CD4-positive, alpha-beta T cell (primary cell): ENCODE results near the gene MYO1D. TPM values are rescaled to one million over a fixed set of nuclear protein-coding genes. Genes with fewer than 3 reads are reported as not detected.

Experiments
- ATAC-seq: fragments of 200-7000 bp; cut with Tn5 transposase; one replicate; pipeline ENCODE4 v1.10.0; 2022; ENCODE audit warnings: mild to moderate bottlenecking; ENCODE audit not compliant: poor library complexity
- CTCF ChIA-PET: fragments of 350-600 bp; sonication (Branson Sonifier 250); formaldehyde crosslinking; loops from one replicate; lab custom pipeline; 2021; ENCODE audit warnings: antibody characterized with exemption, inconsistent platforms; lab: Charles Lee
- POLR2A ChIA-PET: fragments of 350-600 bp; sonication (Branson Sonifier 250); formaldehyde crosslinking; loops from one replicate; lab custom pipeline; 2021; ENCODE audit warnings: antibody characterized with exemption, inconsistent platforms; lab: Charles Lee
- DNase-seq, 14 experiments: peaks; one replicate each; pipeline ENCODE4 v3.0.0-alpha.2; 2013 to 2020; ENCODE audit warnings: mixed read lengths in 2 of 14
- H3K27ac ChIP-seq, 2 donors: one replicate each; pipeline versions ENCODE4 v1.5.1 to v1.7.0; 2013; ENCODE audit warnings: low read length in 2 of 2, low read depth in 1 of 2, mild to moderate bottlenecking in 1 of 2
- H3K27me3 ChIP-seq, 2 experiments: 1 replicate in 1 of 2; 2 replicates in 1 of 2; pipeline versions ENCODE4 v1.6.1 to v1.7.0; 2013; ENCODE audit warnings: low read length in 2 of 2, control low read depth in 1 of 2, mild to moderate bottlenecking in 1 of 2, moderate library complexity in 1 of 2; ENCODE audit not compliant: insufficient read depth in 2 of 2, control insufficient read depth in 1 of 2
- H3K36me3 ChIP-seq: one replicate; pipeline ENCODE4 v1.6.1; 2013; ENCODE audit warnings: low read length, control low read depth; ENCODE audit not compliant: insufficient read depth
- H3K4me1 ChIP-seq: one replicate; pipeline ENCODE4 v1.6.1; 2013; ENCODE audit warnings: low read length, control low read depth; ENCODE audit not compliant: insufficient read depth
- H3K4me3 ChIP-seq: one replicate; pipeline ENCODE4 v1.5.1; 2013; ENCODE audit warnings: mild to moderate bottlenecking, low read length, moderate library complexity
- H3K9me3 ChIP-seq, 2 experiments: 1 replicate in 1 of 2; 2 replicates in 1 of 2; pipeline versions ENCODE4 v1.6.1 to v1.7.0; 2013; ENCODE audit warnings: low read length in 2 of 2, mild to moderate bottlenecking in 2 of 2, control low read depth in 1 of 2, moderate library complexity in 1 of 2; ENCODE audit not compliant: control insufficient read depth in 1 of 2, insufficient read depth in 1 of 2
- H3K27ac Mint-ChIP-seq: one replicate; pipeline ENCODE4 v1.8.0; 2020; ENCODE audit warnings: mixed read lengths
- H3K27me3 Mint-ChIP-seq: one replicate; pipeline ENCODE4 v1.8.0; 2021; ENCODE audit warnings: mixed read lengths
- H3K36me3 Mint-ChIP-seq: one replicate; pipeline ENCODE4 v1.8.0; 2021; ENCODE audit warnings: low read depth, mixed read lengths
- H3K4me1 Mint-ChIP-seq: one replicate; pipeline ENCODE4 v1.8.0; 2021; ENCODE audit warnings: low read depth, mixed read lengths
- H3K4me3 Mint-ChIP-seq: one replicate; pipeline ENCODE4 v1.8.0; 2020; ENCODE audit warnings: mild to moderate bottlenecking, mixed read lengths
- H3K9me3 Mint-ChIP-seq: one replicate; pipeline ENCODE4 v1.8.0; 2020; ENCODE audit warnings: mixed read lengths
- intact Hi-C, 2 experiments: fragments of 100-400 bp; cut with DNase I in 1 of 2; cut with micrococcal nuclease in 1 of 2; formaldehyde crosslinking; loops; one replicate each; pipeline versions ENCODE4 v1.15.1 to v1.9.0; 2023 to 2025; cut with DNase I, micrococcal nuclease
- total RNA-seq, 174 experiments: library from RNA in 2 of 174; stranded (reverse) in 2 of 174; gene quantifications; one replicate each; pipeline ENCODE4 v1.2.3 and lab custom pipeline; 2021 to 2026
- TF ChIP-seq, protein P1 (sequence below): fragments of 200-600 bp; IDR thresholded peaks from one replicate; pipeline ENCODE4 v1.8.0; 2022; ENCODE audit warnings: antibody characterized with exemption, mild to moderate bottlenecking

MYO1D gene
- total RNA-seq, 2 experiments from 2014 or later = 5.8 to 6.4 TPM

DNA sequence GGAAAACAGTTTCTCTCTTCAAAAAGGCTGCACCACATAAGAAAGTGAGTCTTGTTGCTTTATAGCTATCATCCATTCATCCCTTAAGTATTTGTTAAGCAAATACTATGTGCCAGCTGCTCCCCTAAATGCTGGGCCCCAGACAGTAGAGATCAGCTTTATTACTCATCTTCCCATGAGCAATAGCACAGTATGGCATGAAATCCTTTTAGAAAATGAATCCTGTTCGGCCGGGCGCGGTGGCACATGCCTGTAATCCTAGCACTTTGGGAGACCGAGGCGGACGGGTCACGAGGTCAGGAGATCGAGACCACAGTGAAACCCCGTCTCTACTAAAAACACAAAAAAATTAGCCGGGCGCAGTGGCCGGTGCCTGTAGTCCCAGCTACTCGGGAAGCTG is 99.5 kb downstream of the MYO1D start:
- CTCF ChIA-PET = interaction anchor here (0.6 to 1.4 kb wide), 2 partner anchors 99 to 128 kb away, joined by 3 read pairs; partner anchors contain the start of gene MYO1D
- intact Hi-C loops = no loop called here
- POLR2A ChIA-PET = no interaction called here

DNA sequence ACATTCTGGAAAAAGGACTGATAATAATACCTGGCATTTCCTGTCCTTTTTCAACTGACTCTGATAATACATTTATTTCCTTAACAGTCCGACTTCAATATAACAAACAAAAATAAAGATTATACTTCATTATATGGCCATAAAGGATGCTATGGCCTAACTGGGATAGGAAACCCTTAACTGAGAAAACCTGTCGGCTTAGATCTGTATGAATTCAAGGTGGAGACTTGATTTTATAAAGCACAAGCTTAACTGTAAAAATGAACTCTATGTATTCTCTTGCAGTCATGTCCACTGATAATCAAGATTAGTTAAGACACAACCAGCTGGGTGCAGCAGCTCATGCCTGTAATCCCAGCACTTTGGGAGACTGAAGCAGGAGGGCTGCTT is 102.2 kb downstream of the MYO1D start:
- no peak for ATAC-seq
- POLR2A ChIA-PET = no interaction called here
- CTCF ChIA-PET = no interaction called here

More for the DNA sequence above, 99.5 kb downstream of the MYO1D start:
- no peaks in the 10 kb centered on the region for H3K4me1 Mint-ChIP-seq
- H3K27me3 ChIP-seq = no peaks in the 10 kb centered on the region
- H3K27ac ChIP-seq = no peak overlapping the region
- H3K27me3 Mint-ChIP-seq = no peaks in the 10 kb centered on the region
- no peak overlapping the region for H3K4me3 Mint-ChIP-seq
- TF ChIP-seq, protein P1, sequence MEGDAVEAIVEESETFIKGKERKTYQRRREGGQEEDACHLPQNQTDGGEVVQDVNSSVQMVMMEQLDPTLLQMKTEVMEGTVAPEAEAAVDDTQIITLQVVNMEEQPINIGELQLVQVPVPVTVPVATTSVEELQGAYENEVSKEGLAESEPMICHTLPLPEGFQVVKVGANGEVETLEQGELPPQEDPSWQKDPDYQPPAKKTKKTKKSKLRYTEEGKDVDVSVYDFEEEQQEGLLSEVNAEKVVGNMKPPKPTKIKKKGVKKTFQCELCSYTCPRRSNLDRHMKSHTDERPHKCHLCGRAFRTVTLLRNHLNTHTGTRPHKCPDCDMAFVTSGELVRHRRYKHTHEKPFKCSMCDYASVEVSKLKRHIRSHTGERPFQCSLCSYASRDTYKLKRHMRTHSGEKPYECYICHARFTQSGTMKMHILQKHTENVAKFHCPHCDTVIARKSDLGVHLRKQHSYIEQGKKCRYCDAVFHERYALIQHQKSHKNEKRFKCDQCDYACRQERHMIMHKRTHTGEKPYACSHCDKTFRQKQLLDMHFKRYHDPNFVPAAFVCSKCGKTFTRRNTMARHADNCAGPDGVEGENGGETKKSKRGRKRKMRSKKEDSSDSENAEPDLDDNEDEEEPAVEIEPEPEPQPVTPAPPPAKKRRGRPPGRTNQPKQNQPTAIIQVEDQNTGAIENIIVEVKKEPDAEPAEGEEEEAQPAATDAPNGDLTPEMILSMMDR = no peak
- no peak overlapping the region for H3K27ac Mint-ChIP-seq
- no peaks in the 10 kb centered on the region for H3K4me1 ChIP-seq
- no peaks in the 10 kb centered on the region for H3K36me3 Mint-ChIP-seq
- no peak overlapping the region for H3K4me3 ChIP-seq
- DNase-seq = no peak
- no peaks in the 10 kb centered on the region for H3K36me3 ChIP-seq
- ATAC-seq = no peak
- no peaks in the 10 kb centered on the region for H3K9me3 Mint-ChIP-seq
- no peaks in the 10 kb centered on the region for H3K9me3 ChIP-seq

DNA sequence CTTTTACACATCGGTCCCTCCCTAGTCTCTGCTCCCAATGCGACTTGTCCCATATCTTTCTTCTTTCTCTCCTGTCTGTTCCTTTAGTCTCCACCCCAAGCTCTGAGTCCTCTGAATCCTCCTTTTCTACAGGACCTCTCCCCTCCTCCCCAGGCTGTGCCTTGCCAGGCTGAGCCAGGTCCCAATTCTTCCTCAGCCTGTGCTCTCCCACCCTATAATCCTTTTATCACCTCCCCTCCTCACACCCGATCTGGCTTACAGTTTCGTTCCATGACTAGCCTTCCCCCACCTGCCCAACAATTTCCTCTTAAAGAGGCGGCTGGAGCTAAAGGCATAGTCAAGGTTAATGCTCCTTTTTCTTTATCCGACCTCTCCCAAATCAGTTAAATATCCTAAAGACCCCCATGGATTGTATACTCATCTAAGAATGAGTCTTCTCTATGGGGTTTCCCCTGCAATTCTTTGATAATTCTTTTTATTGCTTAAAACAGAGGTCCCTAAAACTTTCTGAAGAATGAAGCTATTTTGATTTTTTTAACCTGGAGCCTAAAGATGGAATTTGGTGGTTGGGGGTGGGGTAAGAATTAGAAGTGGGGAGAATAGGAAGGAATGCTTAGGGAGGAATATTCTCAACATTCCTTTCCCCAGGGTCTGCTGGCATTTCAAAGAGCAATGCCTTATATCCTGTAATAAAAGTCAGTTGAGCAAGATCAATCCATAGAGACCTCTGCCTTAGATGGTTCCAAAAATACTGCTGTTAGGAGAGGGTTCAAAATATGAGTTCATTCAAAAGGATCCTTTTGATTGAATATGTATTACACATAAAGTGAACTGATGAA is 102.8 kb downstream of the MYO1D start:
- Mint-ChIP-seq H3K9me3 (no peaks in the 10 kb centered on the region), H3K36me3 (no peaks in the 10 kb centered on the region), H3K4me1 (no peaks in the 10 kb centered on the region), H3K27ac (no peak overlapping the region), H3K27me3 (no peaks in the 10 kb centered on the region), H3K4me3 (no peak overlapping the region)
- no peaks in the 10 kb centered on the region for H3K9me3 ChIP-seq
- TF ChIP-seq, protein P1 = no peak
- intact Hi-C loops = no loop called here
- ATAC-seq = no peak
- POLR2A ChIA-PET = no interaction called here
- H3K4me3 ChIP-seq = no peak overlapping the region
- H3K4me1 ChIP-seq = no peaks in the 10 kb centered on the region
- no peak overlapping the region for H3K27ac ChIP-seq
- CTCF ChIA-PET = no interaction called here
- no peaks in the 10 kb centered on the region for H3K36me3 ChIP-seq
- no peak for DNase-seq
- H3K27me3 ChIP-seq = no peaks in the 10 kb centered on the region

More for the DNA sequence above, 102.2 kb downstream of the MYO1D start:
- no peaks in the 10 kb centered on the region for H3K9me3 ChIP-seq
- no peaks in the 10 kb centered on the region for H3K27me3 ChIP-seq
- Mint-ChIP-seq H3K27me3 (no peaks in the 10 kb centered on the region), H3K4me3 (no peak overlapping the region), H3K9me3 (no peaks in the 10 kb centered on the region), H3K27ac (no peak overlapping the region), H3K4me1 (no peaks in the 10 kb centered on the region), H3K36me3 (no peaks in the 10 kb centered on the region)
- TF ChIP-seq, protein P1 = no peak
- DNase-seq = no peak
- H3K36me3 ChIP-seq = no peaks in the 10 kb centered on the region
- H3K4me1 ChIP-seq = no peaks in the 10 kb centered on the region
- intact Hi-C loops = no loop called here
- H3K4me3 ChIP-seq = no peak overlapping the region
- no peak overlapping the region for H3K27ac ChIP-seq
